Measurements from ENCODE around the gene RBBP8. TPM values are rescaled to one million over a fixed set of nuclear protein-coding genes. Genes with fewer than 3 reads are reported as not detected.

Gene RBBP8
- total and polyA plus RNA-seq, 10 of the 15 experiments (the other 5 are each of a cell fraction or from before 2014, with no cell fraction given), result 46.2 to 82.3 (median 68.7) TPM

- 83% methylated on average over 4 of the region's 4 CpGs for WGBS (ENCODE audit: insufficient coverage, insufficient replicate concordance, low lambda C conversion rate, missing lambda C conversion rate)
- no peak overlapping the region for H3K4me2 ChIP-seq (ENCODE audit: control insufficient read depth, insufficient read depth)
- no peaks in the 10 kb centered on the region; the same call in 2 of the 3 replicates for H3K9me3 ChIP-seq (replicated peaks; ENCODE audit: control insufficient read depth, insufficient read depth, low read length)
- no peak overlapping the region for H3K9ac ChIP-seq (ENCODE audit: control insufficient read depth, insufficient read depth, low read length)
- no peaks in the 10 kb centered on the region for H3K79me2 ChIP-seq (ENCODE audit: control insufficient read depth, insufficient read depth, low read length)
- ChIA-PET CTCF (no interaction called here), RAD21 (ENCODE audit: unreplicated experiment) (no interaction called here), SMC1A (ENCODE audit: uncharacterized antibody, unreplicated experiment) (interaction anchor here (0.5 kb wide), 1 partner anchor 164 kb away, joined by 3 read pairs; no protein-coding TSS in a partner anchor), POLR2A (no interaction called here)
- intact Hi-C loops (cut with micrococcal nuclease; ENCODE audit: unreplicated experiment) (no loop called here), in situ Hi-C loops (cut with MboI) (no loop called here)
- no peaks in the 10 kb centered on the region for H4K20me1 ChIP-seq (ENCODE audit: control insufficient read depth, insufficient read depth)
- BruUV-seq (replicated peaks), result no TSS peak
- no peaks in the 10 kb centered on the region for H3K27me3 ChIP-seq (replicated peaks in 1 of 2; ENCODE audit: control insufficient read depth in 2 of 2, insufficient read depth in 2 of 2, low read length in 1 of 2)
- FAIRE-seq, result no peak
- TF ChIP-seq, protein P1, sequence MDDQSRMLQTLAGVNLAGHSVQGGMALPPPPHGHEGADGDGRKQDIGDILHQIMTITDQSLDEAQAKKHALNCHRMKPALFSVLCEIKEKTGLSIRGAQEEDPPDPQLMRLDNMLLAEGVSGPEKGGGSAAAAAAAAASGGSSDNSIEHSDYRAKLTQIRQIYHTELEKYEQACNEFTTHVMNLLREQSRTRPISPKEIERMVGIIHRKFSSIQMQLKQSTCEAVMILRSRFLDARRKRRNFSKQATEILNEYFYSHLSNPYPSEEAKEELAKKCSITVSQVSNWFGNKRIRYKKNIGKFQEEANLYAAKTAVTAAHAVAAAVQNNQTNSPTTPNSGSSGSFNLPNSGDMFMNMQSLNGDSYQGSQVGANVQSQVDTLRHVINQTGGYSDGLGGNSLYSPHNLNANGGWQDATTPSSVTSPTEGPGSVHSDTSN (IDR thresholded peaks at IDR 0.05; ENCODE audit: insufficient replicate concordance, low read depth, low read length), result no peak
- TF ChIP-seq CBX3 (IDR thresholded peaks at IDR 0.05; ENCODE audit: borderline replicate concordance, low read depth), result no peak
- no peak for TF ChIP-seq E2F4 (IDR thresholded peaks at IDR 0.05; ENCODE audit: low read depth, low read length)
- TF ChIP-seq NRF1 (conservative IDR thresholded peaks at IDR 0.05; ENCODE audit: low read depth, low read length), result no peak
- TF ChIP-seq CBX5 (IDR thresholded peaks at IDR 0.05; ENCODE audit: low read depth), result no peak
- no peak for TF ChIP-seq FOXM1 (IDR thresholded peaks at IDR 0.05; ENCODE audit: low read depth, low read length)
- peaks cover 13% of the 10 kb centered on the region for H3K4me1 ChIP-seq (ENCODE audit: control insufficient read depth, insufficient read depth, low read length)
- H3K4me3 ChIP-seq, result no peak overlapping the region
- no peaks in the 10 kb centered on the region for H3K36me3 ChIP-seq (ENCODE audit: control insufficient read depth in 2 of 2, insufficient read depth in 2 of 2, low read length in 1 of 2)
- DNase-seq (ENCODE audit: low read depth, low spot score), result no peak
- H2AFZ ChIP-seq (ENCODE audit: control insufficient read depth, low read depth, low read length), result no peak overlapping the region
- ATAC-seq, result no peak
- no peak overlapping the region for H3K27ac ChIP-seq (ENCODE audit: control insufficient read depth, insufficient read depth)
Observed at GRCh38 chr18:23068011-23068410, 134.9 kb downstream of the RBBP8 start.
